Measurements from ENCODE around the gene APBA2.

GRCh38 chr15:28919201-28919635, 33.4 kb downstream of the APBA2 start:
- TF ChIP-seq POLR2AphosphoS5 (IDR thresholded peaks at IDR 0.05) (no peak), CTCF (IDR thresholded peaks at IDR 0.05) (no peak)
